Fibroblast of the conjunctiva (primary cell): ENCODE measurements around the gene FBXO28.

Experiments
- DNase-seq: peaks from one replicate; pipeline ENCODE4 v3.0.0-alpha.2; 2010; ENCODE audit warnings: low read depth

FBXO28 gene

GRCh38 chr1:224157316-224157715, 43.4 kb downstream of the FBXO28 start:
- no peak for DNase-seq

- DNase-seq, result no peak
These were observed 45.6 kb downstream of the FBXO28 start for GRCh38 chr1:224159541-224159940.

- no peak for DNase-seq
These were observed 46.3 kb downstream of the FBXO28 start for GRCh38 chr1:224160171-224160682.

- DNase-seq, result no peak
These were observed 48.9 kb downstream of the FBXO28 start for GRCh38 chr1:224162768-224163167.

- no peak for DNase-seq
These were observed 49.4 kb downstream of the FBXO28 start for GRCh38 chr1:224163311-224163710.

- DNase-seq, result peak; percentile 72
These were observed 55.0 kb downstream of the FBXO28 start for GRCh38 chr1:224168859-224169380.

GRCh38 chr1:224169718-224170270, 55.9 kb downstream of the FBXO28 start:
- no peak for DNase-seq

GRCh38 chr1:224170343-224170742, 56.4 kb downstream of the FBXO28 start:
- no peak for DNase-seq

- no peak for DNase-seq
These were observed 57.0 kb downstream of the FBXO28 start for GRCh38 chr1:224170748-224171478.

GRCh38 chr1:224172229-224172628, 58.3 kb downstream of the FBXO28 start:
- no peak for DNase-seq

GRCh38 chr1:224173523-224173922, 59.6 kb downstream of the FBXO28 start:
- DNase-seq, result no peak

- DNase-seq, result no peak
These were observed 61.7 kb downstream of the FBXO28 start for GRCh38 chr1:224175617-224176016.

GRCh38 chr1:224177356-224177999, 63.6 kb downstream of the FBXO28 start:
- DNase-seq, result no peak

GRCh38 chr1:224178894-224179293, 65.0 kb downstream of the FBXO28 start:
- DNase-seq, result no peak

GRCh38 chr1:224180783-224181452, 67.0 kb downstream of the FBXO28 start:
- DNase-seq, result no peak

- DNase-seq, result no peak
These were observed 67.5 kb downstream of the FBXO28 start for GRCh38 chr1:224181453-224181810.

GRCh38 chr1:224182057-224182865, 68.3 kb downstream of the FBXO28 start:
- no peak for DNase-seq

GRCh38 chr1:224182866-224183590, 69.1 kb downstream of the FBXO28 start, which contains the start of gene DEGS1:
Gene DEGS1, plus strand, starts transcription at chr1:224183240. Its CDS starts 97 bp downstream, at chr1:224183337.
- no peak for DNase-seq

- no peak for DNase-seq
These were observed 69.8 kb downstream of the FBXO28 start for GRCh38 chr1:224183591-224184312.

- DNase-seq, result no peak
These were observed 71.3 kb downstream of the FBXO28 start for GRCh38 chr1:224185208-224185607.
